ENCODE data around the gene ZNF865.

DNA sequence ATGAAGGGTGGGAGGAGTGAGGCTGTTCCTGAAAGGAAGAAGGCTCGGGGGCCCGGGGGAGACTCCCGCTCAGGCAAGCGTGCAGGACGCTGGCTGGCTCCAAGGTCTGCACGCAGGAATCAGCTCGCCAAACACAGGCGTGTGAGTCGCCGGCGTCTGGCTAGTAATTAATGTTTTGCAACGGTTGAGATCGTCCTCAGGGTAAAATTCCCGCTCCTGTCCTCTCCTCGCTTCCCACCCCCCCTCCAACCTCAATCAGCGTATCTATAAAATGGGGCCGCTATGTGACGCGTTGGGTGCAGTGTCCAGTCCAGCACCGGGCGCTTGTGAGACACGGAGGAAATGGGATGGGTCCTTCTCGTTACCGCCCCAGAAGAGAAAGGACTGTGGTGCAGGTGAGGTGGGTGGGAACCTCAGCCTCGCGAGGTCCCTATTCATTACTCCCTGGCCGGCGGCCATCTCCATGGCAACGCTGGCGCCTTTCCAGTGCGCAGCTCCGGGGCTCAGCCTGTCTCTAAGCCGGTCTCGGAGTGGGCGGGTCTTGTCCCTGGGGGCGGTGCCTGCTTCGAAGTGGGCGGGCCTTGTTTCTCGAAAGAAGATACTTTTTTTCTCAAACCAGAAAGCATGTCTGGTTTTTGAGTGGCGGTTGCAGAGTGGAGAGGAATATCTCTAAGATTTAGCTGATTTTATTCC is 18.3 kb upstream of the ZNF865 start:
- TF ChIP-seq, protein P1, sequence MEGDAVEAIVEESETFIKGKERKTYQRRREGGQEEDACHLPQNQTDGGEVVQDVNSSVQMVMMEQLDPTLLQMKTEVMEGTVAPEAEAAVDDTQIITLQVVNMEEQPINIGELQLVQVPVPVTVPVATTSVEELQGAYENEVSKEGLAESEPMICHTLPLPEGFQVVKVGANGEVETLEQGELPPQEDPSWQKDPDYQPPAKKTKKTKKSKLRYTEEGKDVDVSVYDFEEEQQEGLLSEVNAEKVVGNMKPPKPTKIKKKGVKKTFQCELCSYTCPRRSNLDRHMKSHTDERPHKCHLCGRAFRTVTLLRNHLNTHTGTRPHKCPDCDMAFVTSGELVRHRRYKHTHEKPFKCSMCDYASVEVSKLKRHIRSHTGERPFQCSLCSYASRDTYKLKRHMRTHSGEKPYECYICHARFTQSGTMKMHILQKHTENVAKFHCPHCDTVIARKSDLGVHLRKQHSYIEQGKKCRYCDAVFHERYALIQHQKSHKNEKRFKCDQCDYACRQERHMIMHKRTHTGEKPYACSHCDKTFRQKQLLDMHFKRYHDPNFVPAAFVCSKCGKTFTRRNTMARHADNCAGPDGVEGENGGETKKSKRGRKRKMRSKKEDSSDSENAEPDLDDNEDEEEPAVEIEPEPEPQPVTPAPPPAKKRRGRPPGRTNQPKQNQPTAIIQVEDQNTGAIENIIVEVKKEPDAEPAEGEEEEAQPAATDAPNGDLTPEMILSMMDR (conservative IDR thresholded peaks at IDR 0.05; ENCODE audit: low read depth, low read length), result no peak
- TF ChIP-seq CEBPB (IDR thresholded peaks at IDR 0.05; ENCODE audit: low read depth, low read length) (no peak), RFX5 (IDR thresholded peaks at IDR 0.05; ENCODE audit: low read depth, low read length) (no peak), CHD1 (IDR thresholded peaks at IDR 0.05; ENCODE audit: low read depth, low read length) (no peak), MXI1 (IDR thresholded peaks at IDR 0.05; ENCODE audit: borderline replicate concordance, low read depth, low read length) (no peak), MAZ (IDR thresholded peaks at IDR 0.05; ENCODE audit: borderline replicate concordance, low read depth, low read length) (no peak), MAFK (IDR thresholded peaks at IDR 0.05; ENCODE audit: low read depth, low read length) (no peak), POLR2A (IDR thresholded peaks at IDR 0.05; ENCODE audit: low read depth, low read length) (no peak)

Data from IMR-90 (cell line).